Testis (tissue), 3 donors: ENCODE measurements around the gene UBR3. TPM values are rescaled to one million over a fixed set of nuclear protein-coding genes. Genes with fewer than 3 reads are reported as not detected.

Source experiments
- DNase-seq: peaks from one replicate; pipeline ENCODE4 v3.0.0-alpha.2; 2019
- H3K27ac ChIP-seq, 2 donors: fragments of 200-600 bp; sonication (generic); one replicate each; pipeline ENCODE4 v1.5.1; 2019
- H3K27me3 ChIP-seq: fragments of 200-600 bp; sonication (generic); one replicate; pipeline ENCODE4 v1.5.1; 2019
- H3K36me3 ChIP-seq: fragments of 200-600 bp; sonication (generic); one replicate; pipeline ENCODE4 v1.5.1; 2017; ENCODE audit warnings: low read depth; ENCODE audit errors: missing control alignments
- H3K4me1 ChIP-seq: fragments of 200-600 bp; sonication (generic); one replicate; pipeline ENCODE4 v1.5.1; 2019
- H3K4me3 ChIP-seq, 2 donors: fragments of 200-600 bp; sonication (generic); one replicate each; pipeline ENCODE4 v1.5.1; 2017 to 2019
- H3K9me3 ChIP-seq: fragments of 200-600 bp; sonication (generic); one replicate; pipeline ENCODE4 v1.5.1; 2017
- CTCF ChIP-seq, 3 experiments: fragments of 450-650 bp in 2 of 3; fragments of 200-600 bp in 1 of 3; sonication (generic) in 1 of 3; IDR thresholded peaks; one replicate each; pipeline ENCODE4 v1.5.1; 2016 to 2019; ENCODE audit warnings: antibody characterized with exemption in 3 of 3, mild to moderate bottlenecking in 2 of 3, moderate library complexity in 1 of 3
- POLR2A ChIP-seq: fragments of 450-650 bp; IDR thresholded peaks from one replicate; pipeline ENCODE4 v1.6.1; 2017; ENCODE audit warnings: antibody characterized with exemption, mild to moderate bottlenecking, moderate library complexity
- WGBS, 2 donors: methylation state at CpG; one replicate each; pipeline ENCODE4 v1.1.5; 2018; 5-methylcytosine and 5-hydroxymethylcytosine counted together
- intact Hi-C: fragments of 100-400 bp; cut with DNase I; formaldehyde crosslinking; loops from one replicate; pipeline ENCODE4 v1.15.1; 2023; ENCODE audit warnings: low total_unique reads
- polyA plus RNA-seq: library from polyadenylated mRNA; stranded (reverse); fragments of 350-450 nt; fragmentation: Illumina TruSeq; extraction: RNeasy Lipid Tissue Mini Kit (QIAGEN cat#74804); gene quantifications from one replicate; pipeline ENCODE4 v1.2.3, GENCODE V29; 2014; ENCODE audit warnings: low read depth, low replicate concordance; ENCODE audit not compliant: insufficient read depth
- total RNA-seq, 2 donors: library from RNA; depleted of rRNA; stranded (reverse); fragments of >200 nt; gene quantifications; one replicate each; pipeline ENCODE4 v1.2.3, GENCODE V29; 2016

The UBR3 gene
- total and polyA plus RNA-seq, 3 donors from 2014 or later: 24.3 to 132 (median 122) TPM

GRCh38 chr2:169994752-169995151, 167.5 kb downstream of the UBR3 start:
- H3K4me3 ChIP-seq: no peak overlapping the region
- intact Hi-C loops: no loop called here
- no peaks in the 10 kb centered on the region for H3K9me3 ChIP-seq
- 98% methylated on average over 2 of the region's 2 CpGs for WGBS, 2 donors
- no peaks in the 10 kb centered on the region for H3K4me1 ChIP-seq
- no peaks in the 10 kb centered on the region for H3K36me3 ChIP-seq
- TF ChIP-seq POLR2A (no peak), CTCF (IDR thresholded peaks at IDR 0.05) (no peak)
- no peak for DNase-seq
- H3K27me3 ChIP-seq: no peaks in the 10 kb centered on the region
- H3K27ac ChIP-seq: no peak overlapping the region

GRCh38 chr2:169997140-169997887, 170.1 kb downstream of the UBR3 start:
- H3K4me3 ChIP-seq: no peak overlapping the region
- H3K27ac ChIP-seq: no peak overlapping the region
- WGBS, 2 donors: 90 to 98% methylated on average over 8 to 9 of the region's 9 CpGs
- TF ChIP-seq CTCF (IDR thresholded peaks at IDR 0.05): no peak
- TF ChIP-seq POLR2A: no peak
- no peaks in the 10 kb centered on the region for H3K9me3 ChIP-seq
- intact Hi-C loops: no loop called here
- no peak for DNase-seq
- H3K4me1 ChIP-seq: no peaks in the 10 kb centered on the region
- no peaks in the 10 kb centered on the region for H3K36me3 ChIP-seq
- H3K27me3 ChIP-seq: no peaks in the 10 kb centered on the region

GRCh38 chr2:169999054-169999453, 171.8 kb downstream of the UBR3 start:
- 83 to 85% methylated on average over 4 of the region's 4 CpGs for WGBS, 2 donors
- H3K36me3 ChIP-seq: no peaks in the 10 kb centered on the region
- DNase-seq: no peak

GRCh38 chr2:170002096-170002495, 174.8 kb downstream of the UBR3 start:
- TF ChIP-seq POLR2A: no peak
- no peak for TF ChIP-seq CTCF (IDR thresholded peaks at IDR 0.05)
- Histone ChIP-seq H3K27me3 (no peaks in the 10 kb centered on the region), H3K36me3 (no peaks in the 10 kb centered on the region), H3K4me1 (no peaks in the 10 kb centered on the region), H3K27ac (no peak overlapping the region), H3K9me3 (no peaks in the 10 kb centered on the region), H3K4me3 (no peak overlapping the region)
- 83 to 96% methylated on average over 1 of the region's 1 CpG for WGBS, 2 donors
- no peak for DNase-seq
- intact Hi-C loops: no loop called here

More at GRCh38 chr2:169999054-169999453, 171.8 kb downstream of the UBR3 start:
- Histone ChIP-seq H3K9me3 (no peaks in the 10 kb centered on the region), H3K4me3 (no peak overlapping the region), H3K27ac (no peak overlapping the region), H3K4me1 (no peaks in the 10 kb centered on the region), H3K27me3 (no peaks in the 10 kb centered on the region)
- no peak for TF ChIP-seq POLR2A
- TF ChIP-seq CTCF (IDR thresholded peaks at IDR 0.05): no peak
- intact Hi-C loops: no loop called here

- DNase-seq: no peak
- intact Hi-C loops: no loop called here
- no peaks in the 10 kb centered on the region for H3K9me3 ChIP-seq
- H3K27me3 ChIP-seq: no peaks in the 10 kb centered on the region
- no peak for TF ChIP-seq CTCF (IDR thresholded peaks at IDR 0.05)
- TF ChIP-seq POLR2A: no peak
- H3K27ac ChIP-seq: no peak overlapping the region
- H3K4me1 ChIP-seq: no peaks in the 10 kb centered on the region
- no peaks in the 10 kb centered on the region for H3K36me3 ChIP-seq
- H3K4me3 ChIP-seq: no peak overlapping the region
- WGBS, 2 donors: 72 to 83% methylated on average over 1 of the region's 1 CpG
Observed at GRCh38 chr2:170005702-170006101, 178.4 kb downstream of the UBR3 start.
